Spinal cord (tissue), 10 donors: ENCODE data around the gene IL37. TPM values are rescaled to one million over a fixed set of nuclear protein-coding genes. Genes with fewer than 3 reads are reported as not detected.
"Not testable (repeated sequence)": the region's sequence is repeated elsewhere in the genome, so short reads cannot be mapped to it uniquely, and the experiment has no call there.

ENCODE experiments used
- DNase-seq, 6 donors: peaks; one replicate each; pipeline versions ENCODE4 v3.0.0 to v3.0.0-alpha.2; 2013 to 2015; ENCODE audit warnings: low spot score in 6 of 6, low read depth in 4 of 6
- H3K27ac ChIP-seq: one replicate; pipeline ENCODE4 v1.5.1; 2013; ENCODE audit warnings: low read depth, low read length, control low read depth
- H3K27me3 ChIP-seq: one replicate; pipeline ENCODE4 v1.6.1; 2013; ENCODE audit warnings: low read length; ENCODE audit not compliant: control insufficient read depth, insufficient read depth
- H3K36me3 ChIP-seq: one replicate; pipeline ENCODE4 v1.6.1; 2013; ENCODE audit warnings: low read length; ENCODE audit not compliant: control insufficient read depth, insufficient read depth
- H3K4me1 ChIP-seq: one replicate; pipeline ENCODE4 v1.6.1; 2013; ENCODE audit warnings: low read length; ENCODE audit not compliant: control insufficient read depth, insufficient read depth
- H3K4me3 ChIP-seq: one replicate; pipeline ENCODE4 v1.5.1; 2013; ENCODE audit warnings: low read depth, low read length, control low read depth
- H3K9me3 ChIP-seq: one replicate; pipeline ENCODE4 v1.6.1; 2013; ENCODE audit warnings: low read length; ENCODE audit not compliant: control insufficient read depth, insufficient read depth
- WGBS: methylation state at CpG from one replicate; pipeline ENCODE4 v1.1.5; 2013; ENCODE audit warnings: missing lambda C conversion rate; ENCODE audit not compliant: insufficient coverage; 5-methylcytosine and 5-hydroxymethylcytosine counted together
- polyA plus RNA-seq, 2 donors: library from polyadenylated mRNA; unstranded; fragments of 120-200 nt; gene quantifications; one replicate each; pipeline ENCODE4 v1.2.1, GENCODE V29; 2013; ENCODE audit not compliant: insufficient read length in 2 of 2
- total RNA-seq, 2 donors: library from RNA; depleted of rRNA in 1 of 2; stranded (reverse); fragments of 120-200 nt in 1 of 2; fragments of >200 nt in 1 of 2; gene quantifications; one replicate each; pipeline versions ENCODE4 v1.2.3 to v1.2.4, GENCODE V29; 2013 to 2014
- donor health status: healthy.

Gene IL37
- total and polyA plus RNA-seq, 4 donors, result 0.28 TPM; not detected in 3

DNA sequence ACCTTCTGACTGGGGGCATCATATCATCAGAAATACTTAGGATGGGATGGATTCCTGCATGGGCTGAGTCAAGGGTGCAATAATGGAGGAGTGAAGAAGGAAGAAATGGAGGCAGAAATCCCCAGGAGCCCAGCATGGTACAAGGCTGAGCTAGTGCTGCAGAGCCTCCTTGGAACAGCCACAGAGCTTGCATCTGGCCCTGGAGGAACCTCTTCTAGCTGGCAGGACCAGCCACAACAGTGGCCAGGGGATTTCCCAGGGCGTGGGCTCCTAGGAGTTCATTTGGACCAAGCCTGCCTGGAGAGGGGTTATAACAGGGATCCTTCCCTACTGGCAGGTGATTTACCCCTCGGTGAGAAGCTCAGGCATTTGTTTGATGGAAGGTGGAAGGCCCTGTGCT lies 4.7 kb upstream of the IL37 start:
- Histone ChIP-seq H3K4me3 (no peak overlapping the region), H3K4me1 (no peaks in the 10 kb centered on the region), H3K9me3 (no peaks in the 10 kb centered on the region), H3K27me3 (no peaks in the 10 kb centered on the region), H3K27ac (no peak overlapping the region), H3K36me3 (no peaks in the 10 kb centered on the region)
- 78% methylated on average over 1 of the region's 2 CpGs for WGBS
- DNase-seq, result no peak

GRCh38 chr2:112907001-112907949 lies 3.7 kb upstream of the IL37 start:
- DNase-seq, result no peak
- WGBS, result 90% methylated on average over 3 of the region's 12 CpGs
- no peak overlapping the region for H3K4me3 ChIP-seq

DNA sequence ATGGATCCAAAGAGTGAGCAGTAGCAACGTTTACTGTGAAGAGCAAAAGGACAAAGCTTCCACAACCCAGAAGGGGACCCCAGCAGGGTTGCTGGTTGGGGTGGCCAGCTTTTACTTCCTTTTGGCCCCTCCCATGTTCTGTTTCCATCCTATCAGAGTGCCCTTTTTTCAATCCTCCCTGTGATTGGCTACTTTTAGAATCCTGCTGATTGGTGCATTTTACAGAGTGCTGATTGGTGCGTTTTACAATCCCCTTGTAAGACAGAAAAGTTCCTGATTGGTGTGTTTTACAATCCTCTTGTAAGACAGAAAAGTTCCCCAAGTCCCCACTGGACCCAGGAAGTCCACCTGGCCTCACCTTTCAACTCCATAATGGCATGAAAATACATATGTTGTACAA lies 2.4 kb upstream of the IL37 start:
- not testable (repeated sequence) for H3K36me3 ChIP-seq, H3K9me3 ChIP-seq, H3K4me1 ChIP-seq, H3K27me3 ChIP-seq, H3K27ac ChIP-seq, DNase-seq, H3K4me3 ChIP-seq
- WGBS, result 50% methylated on average over 1 of the region's 2 CpGs

More at GRCh38 chr2:112907001-112907949, 3.7 kb upstream of the IL37 start:
- H3K4me1 ChIP-seq, result no peaks in the 10 kb centered on the region
- no peaks in the 10 kb centered on the region for H3K36me3 ChIP-seq
- H3K9me3 ChIP-seq, result no peaks in the 10 kb centered on the region
- no peaks in the 10 kb centered on the region for H3K27me3 ChIP-seq
- H3K27ac ChIP-seq, result no peak overlapping the region

DNA sequence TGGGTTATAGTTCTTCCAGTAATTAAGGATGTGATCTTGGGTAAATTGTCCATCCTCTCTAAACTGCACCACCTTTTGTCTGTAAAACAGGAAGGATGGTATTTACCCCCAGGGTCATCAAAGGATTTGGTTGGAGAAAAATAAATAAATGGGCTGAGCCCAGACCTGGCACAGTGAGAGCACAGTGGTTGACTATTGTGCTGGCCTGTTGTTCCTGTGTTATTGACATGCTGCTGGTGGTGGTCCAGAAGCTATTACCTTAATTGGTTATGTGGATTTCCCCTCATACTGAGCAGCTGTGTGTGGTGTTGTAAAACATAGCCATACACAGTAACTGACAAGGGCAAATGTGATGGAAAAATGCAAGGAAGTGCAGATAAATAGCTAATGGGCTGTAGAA lies 746 bp upstream of the IL37 start:
- Histone ChIP-seq H3K27me3 (no peaks in the 10 kb centered on the region), H3K27ac (no peak overlapping the region), H3K36me3 (no peaks in the 10 kb centered on the region), H3K4me3 (no peak overlapping the region), H3K9me3 (no peaks in the 10 kb centered on the region), H3K4me1 (no peaks in the 10 kb centered on the region)
- DNase-seq, result peak in 1 of 6 donors; percentile 20

DNA sequence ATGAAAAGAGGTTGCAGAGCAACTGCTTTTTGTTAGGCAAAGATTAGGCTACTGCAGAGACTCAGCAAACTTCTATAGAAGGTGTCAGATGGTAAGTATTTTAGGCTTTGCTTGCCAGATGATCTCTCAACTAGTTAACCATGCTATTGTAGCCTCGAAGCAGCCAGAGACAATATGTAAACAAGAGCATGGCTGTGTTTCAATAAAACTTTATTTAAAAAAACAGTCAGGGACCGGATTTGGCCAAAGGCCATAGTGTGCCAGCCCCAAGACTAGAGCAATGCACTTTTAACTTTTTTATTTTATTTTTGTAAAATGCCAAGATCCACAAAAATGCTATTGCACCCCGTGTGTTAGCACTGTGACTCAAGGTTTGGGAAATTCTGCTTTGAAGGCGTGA lies 1.4 kb downstream of the IL37 start:
- Histone ChIP-seq H3K4me3 (no peak overlapping the region), H3K9me3 (no peaks in the 10 kb centered on the region), H3K36me3 (no peaks in the 10 kb centered on the region), H3K27ac (no peak overlapping the region), H3K27me3 (no peaks in the 10 kb centered on the region), H3K4me1 (no peaks in the 10 kb centered on the region)
- 92% methylated on average over 2 of the region's 4 CpGs for WGBS
- DNase-seq, result no peak

GRCh38 chr2:112915300-112916144 lies 4.6 kb downstream of the IL37 start:
- WGBS, result 80% methylated on average over 7 of the region's 7 CpGs
- no peaks in the 10 kb centered on the region for H3K4me1 ChIP-seq
- H3K36me3 ChIP-seq, result no peaks in the 10 kb centered on the region
- no peaks in the 10 kb centered on the region for H3K27me3 ChIP-seq
- DNase-seq, result no peak
- H3K27ac ChIP-seq, result no peak overlapping the region
- no peak overlapping the region for H3K4me3 ChIP-seq
- no peaks in the 10 kb centered on the region for H3K9me3 ChIP-seq

GRCh38 chr2:112916145-112916571 lies 5.2 kb downstream of the IL37 start:
- WGBS, result 58% methylated on average over 3 of the region's 3 CpGs
- no peak overlapping the region for H3K4me3 ChIP-seq
- no peaks in the 10 kb centered on the region for H3K4me1 ChIP-seq
- no peaks in the 10 kb centered on the region for H3K9me3 ChIP-seq
- DNase-seq, result no peak
- no peaks in the 10 kb centered on the region for H3K27me3 ChIP-seq
- H3K27ac ChIP-seq, result no peak overlapping the region
- H3K36me3 ChIP-seq, result no peaks in the 10 kb centered on the region

DNA sequence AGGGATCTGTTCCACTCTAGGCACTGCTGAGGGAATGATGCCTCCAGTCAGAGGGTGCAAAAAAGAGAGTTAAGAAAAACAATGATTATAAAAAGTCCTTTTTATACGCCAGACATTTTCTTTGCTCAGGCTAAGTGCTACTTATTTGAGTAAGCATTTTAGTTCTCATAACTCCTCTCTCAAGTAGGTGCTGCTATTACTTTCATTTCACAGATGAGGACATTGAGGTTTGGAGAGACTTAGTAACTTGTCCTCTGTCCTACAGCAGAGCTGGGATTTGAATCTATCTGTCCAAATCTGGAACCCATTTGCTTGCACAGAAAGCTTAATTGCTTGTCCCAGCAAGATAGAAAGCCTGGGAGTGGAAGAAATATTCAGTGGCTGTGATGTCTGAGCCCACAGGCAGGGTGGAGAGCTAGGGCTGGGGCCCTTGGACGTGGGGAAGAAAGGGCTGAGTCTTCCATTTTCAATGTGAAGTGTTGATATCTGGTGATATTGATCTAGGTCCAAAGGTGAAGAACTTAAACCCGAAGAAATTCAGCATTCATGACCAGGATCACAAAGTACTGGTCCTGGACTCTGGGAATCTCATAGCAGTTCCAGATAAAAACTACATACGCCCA lies 5.8 kb downstream of the IL37 start:
- Histone ChIP-seq H3K27me3 (no peaks in the 10 kb centered on the region), H3K27ac (no peak overlapping the region), H3K4me1 (no peaks in the 10 kb centered on the region), H3K36me3 (no peaks in the 10 kb centered on the region), H3K9me3 (no peaks in the 10 kb centered on the region), H3K4me3 (no peak overlapping the region)
- DNase-seq, result no peak
- WGBS, result 92% methylated on average over 2 of the region's 4 CpGs

DNA sequence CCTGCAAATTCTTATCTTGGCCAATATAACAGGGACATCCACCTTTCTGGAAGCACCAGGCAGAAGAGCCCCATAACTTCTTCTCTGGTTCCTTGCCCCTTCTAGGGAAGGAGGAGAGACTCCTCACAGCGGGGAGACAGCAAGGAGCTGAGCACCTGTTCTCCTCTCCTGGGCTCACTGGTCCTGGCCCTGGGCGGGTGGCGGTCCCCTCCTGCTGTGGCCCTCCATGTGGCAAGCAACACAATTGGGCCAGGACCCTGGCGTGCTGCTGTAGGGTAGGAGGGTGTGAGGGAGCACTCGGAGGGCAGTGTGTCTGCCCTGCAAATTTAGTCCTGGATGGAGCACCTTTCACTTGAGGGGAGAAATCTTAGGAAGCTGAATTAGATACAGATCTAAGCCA lies 6.9 kb downstream of the IL37 start:
- no peaks in the 10 kb centered on the region for H3K4me1 ChIP-seq
- no peaks in the 10 kb centered on the region for H3K9me3 ChIP-seq
- no peak for DNase-seq
- 80% methylated on average over 1 of the region's 5 CpGs for WGBS
- no peaks in the 10 kb centered on the region for H3K27me3 ChIP-seq
- no peaks in the 10 kb centered on the region for H3K36me3 ChIP-seq
- H3K27ac ChIP-seq, result no peak overlapping the region
- no peak overlapping the region for H3K4me3 ChIP-seq
